H1 (cell line): ENCODE results near the gene KCND3. TPM values are rescaled to one million over a fixed set of nuclear protein-coding genes. Genes with fewer than 3 reads are reported as not detected.

Experiments
- CTCF ChIA-PET: fragments of 300-600 bp; sonication (Branson Sonifier 250); formaldehyde crosslinking; loops from one replicate; lab custom pipeline; 2021; ENCODE audit not compliant: partially characterized antibody; lab: Charles Lee
- POLR2A ChIA-PET: fragments of 300-600 bp; sonication (Branson Sonifier 250); formaldehyde crosslinking; loops from one replicate; lab custom pipeline; 2021; ENCODE audit warnings: inconsistent platforms; ENCODE audit not compliant: partially characterized antibody; lab: Charles Lee
- DNase-seq, 2 experiments: peaks; one replicate each; pipeline versions ENCODE4 v3.0.0 to v3.0.0-alpha.2; 2010 to 2022; ENCODE audit warnings: low spot score in 2 of 2, low read depth in 1 of 2, mixed read lengths in 1 of 2
- FAIRE-seq: peaks from 2 replicates; lab custom pipeline; 2011; peaks lifted over from hg19 to GRCh38; lab: Jason Lieb, UNC
- H2AFZ ChIP-seq: 2 replicates; pipeline ENCODE4 v1.8.1; 2012; ENCODE audit warnings: low read length, inconsistent platforms
- H2AK5ac ChIP-seq: 2 replicates; pipeline ENCODE4 v1.6.1; 2013; ENCODE audit warnings: low read depth, low read length
- H2BK120ac ChIP-seq: replicated peaks from 2 replicates; pipeline ENCODE3; 2013; ENCODE audit warnings: low read depth, low read length, inconsistent platforms
- H2BK12ac ChIP-seq: 2 replicates; pipeline ENCODE4 v1.6.1; 2013; ENCODE audit warnings: low read depth, low read length
- H2BK15ac ChIP-seq: 2 replicates; pipeline ENCODE4 v1.6.1; 2013; ENCODE audit warnings: low read length
- H2BK20ac ChIP-seq: 2 replicates; pipeline ENCODE4 v1.6.1; 2013; ENCODE audit warnings: low read length
- H2BK5ac ChIP-seq: 2 replicates; pipeline ENCODE4 v1.6.1; 2013; ENCODE audit warnings: low read depth, low read length
- H3K14ac ChIP-seq: 2 replicates; pipeline ENCODE4 v1.6.1; 2013; ENCODE audit warnings: inconsistent platforms; ENCODE audit not compliant: insufficient read length
- H3K18ac ChIP-seq: 2 replicates; pipeline ENCODE4 v1.6.1; 2013; ENCODE audit warnings: low read length; ENCODE audit errors: extremely low read depth
- H3K23ac ChIP-seq: 2 replicates; pipeline ENCODE4 v1.6.1; 2013; ENCODE audit warnings: inconsistent platforms; ENCODE audit not compliant: insufficient read length
- H3K23me2 ChIP-seq: 2 replicates; pipeline ENCODE4 v1.6.1; 2013; ENCODE audit warnings: low read depth, low read length
- H3K27ac ChIP-seq: 2 replicates; pipeline ENCODE4 v1.6.1; 2011; ENCODE audit warnings: low read depth, low read length, inconsistent platforms
- H3K27me3 ChIP-seq, 4 experiments: replicated peaks in 1 of 4; 1 replicate in 1 of 4; 2 replicates in 3 of 4; pipeline versions ENCODE4 v1.6.1 to v1.8.1; 2011 to 2013; ENCODE audit warnings: low read length in 3 of 4, mild to moderate bottlenecking in 3 of 4, inconsistent platforms in 2 of 4, mixed read lengths in 2 of 4, moderate library complexity in 1 of 4; ENCODE audit not compliant: control insufficient read depth in 3 of 4, insufficient read depth in 3 of 4; ENCODE audit errors: extremely low read depth in 1 of 4
- H3K36me3 ChIP-seq, 4 experiments: 2 replicates each; pipeline versions ENCODE4 v1.6.1 to v1.8.1; 2011 to 2013; ENCODE audit warnings: mild to moderate bottlenecking in 4 of 4, low read length in 3 of 4, moderate library complexity in 2 of 4, control low read depth in 1 of 4, inconsistent platforms in 1 of 4; ENCODE audit not compliant: insufficient read depth in 4 of 4, control insufficient read depth in 2 of 4
- H3K4ac ChIP-seq: replicated peaks from 2 replicates; pipeline ENCODE3; 2013; ENCODE audit warnings: low read length, low read depth, mixed read lengths, inconsistent platforms; ENCODE audit not compliant: insufficient read length
- H3K4me1 ChIP-seq, 4 experiments: replicated peaks in 1 of 4; 1 replicate in 1 of 4; 2 replicates in 3 of 4; pipeline versions ENCODE4 v1.6.1 to v1.8.1; 2011 to 2013; ENCODE audit warnings: low read length in 3 of 4, inconsistent platforms in 2 of 4, mixed read lengths in 1 of 4; ENCODE audit not compliant: insufficient read depth in 4 of 4, control insufficient read depth in 3 of 4
- H3K4me2 ChIP-seq, 2 experiments: 2 replicates each; pipeline versions ENCODE4 v1.6.1 to v1.8.1; 2011 to 2013; ENCODE audit warnings: low read depth in 2 of 2, low read length in 2 of 2, control low read depth in 1 of 2, inconsistent platforms in 1 of 2, mild to moderate bottlenecking in 1 of 2; ENCODE audit not compliant: insufficient read depth in 1 of 2
- H3K4me3 ChIP-seq, 4 experiments: fragments of 200-600, 300-600 bp in 1 of 4; sonication (generic), shearing (Covaris generic), sonication (Bioruptor Twin) in 1 of 4; 2 replicates each; pipeline versions ENCODE4 v1.5.1 to v1.8.1; 2011 to 2016; ENCODE audit warnings: low read length in 4 of 4, low read depth in 3 of 4, control low read depth in 2 of 4, inconsistent platforms in 2 of 4, mild to moderate bottlenecking in 2 of 4, mixed read lengths in 1 of 4, moderate library complexity in 1 of 4; ENCODE audit not compliant: insufficient read depth in 2 of 4; ENCODE audit errors: extremely low read depth in 1 of 4
- H3K56ac ChIP-seq: replicated peaks from 2 replicates; pipeline ENCODE3; 2013; ENCODE audit warnings: low read depth, mild to moderate bottlenecking, mixed read lengths, low read length, inconsistent platforms; ENCODE audit not compliant: insufficient read length
- H3K79me1 ChIP-seq: 2 replicates; pipeline ENCODE4 v1.6.1; 2013; ENCODE audit warnings: low read depth, low read length, control low read depth
- H3K79me2 ChIP-seq, 2 experiments: 2 replicates each; pipeline versions ENCODE4 v1.6.1 to v1.8.1; 2012 to 2013; ENCODE audit warnings: low read length in 2 of 2, mild to moderate bottlenecking in 2 of 2, inconsistent platforms in 1 of 2; ENCODE audit not compliant: insufficient read depth in 2 of 2, control insufficient read depth in 1 of 2
- H3K9ac ChIP-seq, 4 experiments: replicated peaks in 1 of 4; 1 replicate in 1 of 4; 2 replicates in 3 of 4; pipeline versions ENCODE4 v1.6.1 to v1.8.1; 2011 to 2013; ENCODE audit warnings: low read depth in 3 of 4, low read length in 3 of 4, control low read depth in 2 of 4, mild to moderate bottlenecking in 2 of 4, moderate library complexity in 2 of 4, inconsistent platforms in 1 of 4; ENCODE audit errors: extremely low read depth in 1 of 4
- H3K9me3 ChIP-seq, 2 experiments: 2 replicates each; pipeline versions ENCODE4 v1.6.1 to v1.8.1; 2012 to 2013; ENCODE audit warnings: mild to moderate bottlenecking in 2 of 2, moderate library complexity in 2 of 2, control low read depth in 1 of 2, inconsistent platforms in 1 of 2, low read depth in 1 of 2, low read length in 1 of 2, mixed read lengths in 1 of 2; ENCODE audit not compliant: insufficient read depth in 2 of 2
- H4K20me1 ChIP-seq, 2 experiments: replicated peaks in 1 of 2; 2 replicates each; pipeline versions ENCODE3 to v1.8.1; 2011 to 2013; ENCODE audit warnings: inconsistent platforms in 2 of 2, low read length in 2 of 2, mild to moderate bottlenecking in 1 of 2; ENCODE audit not compliant: insufficient read depth in 2 of 2, control insufficient read depth in 1 of 2
- H4K5ac ChIP-seq: 2 replicates; pipeline ENCODE4 v1.6.1; 2013; ENCODE audit warnings: low read length, low read depth, mixed read lengths, inconsistent platforms; ENCODE audit not compliant: insufficient read length
- H4K8ac ChIP-seq: 2 replicates; pipeline ENCODE4 v1.8.0; 2013; ENCODE audit warnings: mild to moderate bottlenecking, moderate library complexity, low read length, inconsistent platforms; ENCODE audit not compliant: insufficient read depth; ENCODE audit errors: extremely low read depth
- H4K91ac ChIP-seq: replicated peaks from 2 replicates; pipeline ENCODE3; 2013; ENCODE audit warnings: low read length, mixed read lengths, inconsistent platforms; ENCODE audit not compliant: insufficient read length
- CHD1 ChIP-seq: IDR thresholded peaks from 2 replicates; pipeline ENCODE4 v1.6.1; 2012; ENCODE audit warnings: low read depth, low read length, improper control_type of control experiment
- JUND ChIP-seq: IDR thresholded peaks from 2 replicates; pipeline ENCODE4 v1.6.1; 2011; ENCODE audit warnings: mild to moderate bottlenecking, improper control_type of control experiment, low read length
- KDM5A ChIP-seq: fragments of 200-600 bp; IDR thresholded peaks from 2 replicates; pipeline ENCODE4 v1.7.1; 2012; ENCODE audit warnings: mild to moderate bottlenecking, low read length, inconsistent platforms, mixed read lengths
- PHF8 ChIP-seq: fragments of 200-600 bp; sonication (generic); conservative IDR thresholded peaks from 2 replicates; pipeline ENCODE4 v1.7.1; 2012; ENCODE audit warnings: low read depth, mild to moderate bottlenecking, inconsistent platforms, low read length, moderate library complexity
- RXRA ChIP-seq: IDR thresholded peaks from 2 replicates; pipeline ENCODE4 v1.6.1; 2011; ENCODE audit warnings: low read depth, mild to moderate bottlenecking, low read length, moderate library complexity; ENCODE audit not compliant: insufficient read depth
- SRF ChIP-seq: IDR thresholded peaks from 2 replicates; pipeline ENCODE4 v1.6.1; 2011; ENCODE audit warnings: mild to moderate bottlenecking, low read depth, low read length, moderate library complexity
- TAF1 ChIP-seq: IDR thresholded peaks from 2 replicates; pipeline ENCODE4 v1.6.1; 2011; ENCODE audit warnings: mild to moderate bottlenecking, low read depth, low read length
- WGBS, 2 experiments: shearing (Covaris generic) in 1 of 2; methylation state at CpG; one replicate each; pipeline versions ENCODE4 v1.1.6 to v1.1.7; 2013 to 2015; ENCODE audit warnings: low lambda C conversion rate in 2 of 2, mixed read lengths in 2 of 2, inconsistent platforms in 1 of 2, low coverage in 1 of 2, missing lambda C conversion rate in 1 of 2; ENCODE audit not compliant: insufficient replicate concordance in 2 of 2, insufficient coverage in 1 of 2, insufficient read length in 1 of 2; ENCODE audit errors: extremely low coverage in 1 of 2, missing lambda C conversion rate in 1 of 2; 5-methylcytosine and 5-hydroxymethylcytosine counted together
- polyA plus RNA-seq, 7 experiments: library from polyadenylated mRNA; depleted of rRNA in 3 of 7; stranded (reverse) in 5 of 7; unstranded in 2 of 7; fragments of >200 nt in 5 of 7; fragments of 200-250 nt in 2 of 7; gene quantifications; 1 replicate in 5 of 7; 2 replicates in 1 of 7; 4 replicates in 1 of 7; pipeline versions ENCODE4 v1.2.1 to v1.2.3, GENCODE V29; 2011 to 2013; ENCODE audit warnings: missing spikeins in 2 of 7, mixed read lengths in 2 of 7
- total RNA-seq: library from RNA; stranded (reverse); fragmentation: NEBNext Ultra II Directional; extraction: Animal tissue kit (Norgen Biotek cat#: 25700); gene quantifications from 2 replicates; pipeline ENCODE4 v1.2.1, GENCODE V29; 2021

The KCND3 gene
- total and polyA plus RNA-seq, 2 of the 8 experiments (the other 6 are each of a cell fraction or from before 2014, with no cell fraction given), result 0.14 to 0.48 TPM

DNA sequence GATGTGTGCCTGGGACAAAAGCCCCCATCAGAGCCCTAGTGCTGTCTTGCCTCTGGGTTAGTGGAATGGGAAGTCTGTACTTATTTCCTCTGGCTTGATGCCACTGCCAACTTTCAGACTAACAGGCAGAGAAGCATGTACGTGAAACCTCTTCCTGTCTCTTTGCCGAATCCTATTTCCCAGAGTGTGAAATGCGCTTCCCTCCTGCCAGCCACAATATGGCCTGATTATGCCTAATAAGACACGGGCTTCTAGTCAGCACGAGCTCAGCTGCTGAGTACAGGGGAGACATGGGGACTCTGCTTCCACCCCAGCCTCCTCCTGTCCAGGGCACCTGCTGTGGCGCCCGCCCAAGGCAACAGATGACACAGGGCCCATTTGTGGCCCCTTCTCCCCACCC lies 111.4 kb downstream of the KCND3 start:
- H2BK15ac ChIP-seq, result no peak overlapping the region
- H4K8ac ChIP-seq, result no peak overlapping the region
- ChIA-PET CTCF (no interaction called here), POLR2A (no interaction called here)
- H2BK120ac ChIP-seq, result no peak overlapping the region
- no peaks in the 10 kb centered on the region for H3K4me1 ChIP-seq
- H4K20me1 ChIP-seq, result no peaks in the 10 kb centered on the region
- H3K27ac ChIP-seq, result no peak overlapping the region
- no peak overlapping the region for H3K4me3 ChIP-seq
- no peak overlapping the region for H4K91ac ChIP-seq
- no peak overlapping the region for H3K9ac ChIP-seq
- H3K56ac ChIP-seq, result no peak overlapping the region
- H3K79me1 ChIP-seq, result no peaks in the 10 kb centered on the region
- H3K79me2 ChIP-seq, result no peaks in the 10 kb centered on the region
- H2BK5ac ChIP-seq, result no peak overlapping the region
- DNase-seq (no peak), FAIRE-seq (no peak)
- no peak overlapping the region for H2BK12ac ChIP-seq
- H2BK20ac ChIP-seq, result no peak overlapping the region
- H4K5ac ChIP-seq, result no peak overlapping the region
- no peaks in the 10 kb centered on the region for H3K36me3 ChIP-seq
- H2AFZ ChIP-seq, result no peak overlapping the region
- no peak overlapping the region for H2AK5ac ChIP-seq
- TF ChIP-seq RXRA (no peak), PHF8 (no peak), TAF1 (no peak), JUND (no peak), SRF (no peak), KDM5A (no peak), CHD1 (no peak)
- no peaks in the 10 kb centered on the region for H3K23me2 ChIP-seq
- H3K4ac ChIP-seq, result no peak overlapping the region
- no peak overlapping the region for H3K18ac ChIP-seq
- H3K9me3 ChIP-seq, result no peaks in the 10 kb centered on the region
- no peak overlapping the region for H3K14ac ChIP-seq
- H3K27me3 ChIP-seq, result no peaks in the 10 kb centered on the region
- WGBS, 2 experiments, result 97% methylated on average over 7 of the region's 7 CpGs; no CpG with 5 or more reads in 1 of the 2 experiments
- H3K23ac ChIP-seq, result no peak overlapping the region
- no peak overlapping the region for H3K4me2 ChIP-seq
